Osteocyte (in vitro differentiated cells): Measurements from ENCODE around the gene SDK2. TPM values are rescaled to one million over a fixed set of nuclear protein-coding genes. Genes with fewer than 3 reads are reported as not detected.
A peak's percentile ranks its signal among the peaks of the same experiment; 100 is the strongest.

Experiments
- DNase-seq: peaks from one replicate; pipeline ENCODE4 v3.0.0; 2021; ENCODE audit warnings: mixed read lengths; ENCODE audit not compliant: unreplicated experiment; ENCODE audit errors: extremely low spot score
- H3K27ac Mint-ChIP-seq: one replicate; pipeline ENCODE4 v1.8.0; 2021; ENCODE audit warnings: mild to moderate bottlenecking, mixed read lengths; ENCODE audit not compliant: unreplicated experiment
- H3K27me3 Mint-ChIP-seq: one replicate; pipeline ENCODE4 v1.8.0; 2021; ENCODE audit warnings: mixed read lengths; ENCODE audit not compliant: unreplicated experiment
- H3K36me3 Mint-ChIP-seq: one replicate; pipeline ENCODE4 v1.8.0; 2021; ENCODE audit warnings: mixed read lengths; ENCODE audit not compliant: unreplicated experiment
- H3K4me1 Mint-ChIP-seq: one replicate; pipeline ENCODE4 v1.8.0; 2021; ENCODE audit warnings: mixed read lengths; ENCODE audit not compliant: unreplicated experiment
- H3K4me3 Mint-ChIP-seq: one replicate; pipeline ENCODE4 v1.8.0; 2021; ENCODE audit warnings: mild to moderate bottlenecking, moderate library complexity, mixed read lengths; ENCODE audit not compliant: unreplicated experiment
- H3K9me3 Mint-ChIP-seq: one replicate; pipeline ENCODE4 v1.8.0; 2021; ENCODE audit warnings: mixed read lengths; ENCODE audit not compliant: unreplicated experiment
- CTCF ChIP-seq: fragments of 200-600 bp; sonication (generic); IDR thresholded peaks from 2 replicates; pipeline ENCODE4 v1.5.0; 2021; ENCODE audit warnings: antibody characterized with exemption, mild to moderate bottlenecking, moderate library complexity
- total RNA-seq: library from RNA; stranded (reverse); gene quantifications from 2 replicates; pipeline ENCODE4 v1.2.1, GENCODE V29; 2021

SDK2 gene
- total RNA-seq, 1 donor from 2014 or later: 16.5 TPM

GRCh38 chr17:73609060-73609459 is 35.2 kb downstream of the SDK2 start:
- H3K4me3 Mint-ChIP-seq: no peak overlapping the region

DNA sequence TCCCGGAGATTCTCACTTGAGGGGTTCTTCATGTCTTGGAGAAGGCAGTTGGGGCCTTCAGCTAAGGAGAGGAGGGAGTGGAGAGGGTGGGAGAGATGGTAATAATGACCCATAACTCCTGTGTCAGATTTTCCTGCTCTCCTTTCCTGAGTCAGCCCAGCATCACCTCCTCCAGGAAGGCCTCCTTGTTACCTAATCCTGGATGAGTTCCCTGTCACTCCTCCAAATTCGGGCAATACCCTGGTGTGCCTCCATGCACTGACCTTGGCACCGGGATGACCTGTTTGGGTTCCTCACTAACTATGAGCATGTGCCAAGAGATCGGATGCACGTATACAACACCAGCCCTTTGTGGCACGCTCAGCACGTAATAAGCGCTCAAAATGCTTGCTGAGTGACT is 38.8 kb downstream of the SDK2 start:
- Mint-ChIP-seq H3K27me3 (peaks cover 4% of the 10 kb centered on the region), H3K4me3 (no peak overlapping the region), H3K36me3 (peaks cover 4% of the 10 kb centered on the region), H3K27ac (no peak overlapping the region), H3K9me3 (no peaks in the 10 kb centered on the region), H3K4me1 (peaks cover 5% of the 10 kb centered on the region)
- TF ChIP-seq CTCF: no peak
- no peak for DNase-seq

More at GRCh38 chr17:73609060-73609459, 35.2 kb downstream of the SDK2 start:
- peaks cover 4% of the 10 kb centered on the region for H3K36me3 Mint-ChIP-seq
- peaks cover 4% of the 10 kb centered on the region for H3K27me3 Mint-ChIP-seq
- peaks cover 4% of the 10 kb centered on the region for H3K4me1 Mint-ChIP-seq
- TF ChIP-seq CTCF: no peak
- H3K27ac Mint-ChIP-seq: no peak overlapping the region
- DNase-seq: no peak
- H3K9me3 Mint-ChIP-seq: no peaks in the 10 kb centered on the region

DNA sequence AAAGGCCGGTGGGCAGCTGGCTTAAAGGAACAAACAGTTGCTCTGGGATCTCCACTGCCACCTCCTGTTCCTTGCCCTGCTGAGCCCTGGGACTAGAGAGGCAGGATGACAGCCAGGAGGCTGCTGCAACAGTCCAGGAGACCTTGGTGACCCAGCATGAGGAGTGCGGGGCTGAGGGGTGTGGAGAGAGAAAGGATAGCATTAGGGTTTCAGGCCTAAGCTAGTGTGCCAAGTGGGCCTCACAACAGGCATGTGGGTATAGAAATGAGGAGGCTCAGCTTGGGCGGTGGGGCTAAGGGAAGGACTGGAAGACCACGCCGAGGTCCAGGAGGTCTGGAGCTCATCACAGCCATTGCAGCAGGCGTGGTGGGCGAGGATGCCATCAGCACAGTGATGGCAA is 39.8 kb downstream of the SDK2 start:
- H3K4me3 Mint-ChIP-seq: no peak overlapping the region
- H3K4me1 Mint-ChIP-seq: peaks cover 14% of the 10 kb centered on the region
- no peak overlapping the region for H3K27ac Mint-ChIP-seq
- TF ChIP-seq CTCF: no peak
- peaks cover 4% of the 10 kb centered on the region for H3K27me3 Mint-ChIP-seq
- no peak for DNase-seq
- peaks cover 4% of the 10 kb centered on the region for H3K36me3 Mint-ChIP-seq
- H3K9me3 Mint-ChIP-seq: no peaks in the 10 kb centered on the region

DNA sequence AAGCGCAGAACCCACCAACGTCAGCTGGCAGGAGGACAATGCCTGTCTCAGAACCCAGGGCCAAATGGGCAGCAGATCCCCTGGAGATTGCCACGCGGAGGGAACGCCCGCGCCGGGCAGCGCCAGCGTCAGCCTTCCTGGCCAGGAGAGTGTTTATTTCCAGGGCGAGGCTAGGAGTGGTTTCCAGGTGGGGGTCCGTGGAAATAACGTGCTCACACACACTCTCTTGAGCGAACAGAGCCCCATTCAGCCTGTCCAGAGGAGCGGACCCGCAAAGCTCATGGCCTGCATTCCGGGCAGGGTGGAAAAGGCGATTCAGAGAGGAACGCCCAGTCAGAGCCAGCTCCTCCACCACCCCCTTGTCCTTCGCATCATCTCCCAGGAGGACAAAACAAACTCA is 40.3 kb downstream of the SDK2 start:
- Mint-ChIP-seq H3K4me1 (peaks cover 15% of the 10 kb centered on the region), H3K27me3 (peaks cover 2% of the 10 kb centered on the region), H3K36me3 (peaks cover 4% of the 10 kb centered on the region), H3K27ac (no peak overlapping the region), H3K9me3 (no peaks in the 10 kb centered on the region), H3K4me3 (no peak overlapping the region)
- no peak for DNase-seq
- TF ChIP-seq CTCF: no peak

DNA sequence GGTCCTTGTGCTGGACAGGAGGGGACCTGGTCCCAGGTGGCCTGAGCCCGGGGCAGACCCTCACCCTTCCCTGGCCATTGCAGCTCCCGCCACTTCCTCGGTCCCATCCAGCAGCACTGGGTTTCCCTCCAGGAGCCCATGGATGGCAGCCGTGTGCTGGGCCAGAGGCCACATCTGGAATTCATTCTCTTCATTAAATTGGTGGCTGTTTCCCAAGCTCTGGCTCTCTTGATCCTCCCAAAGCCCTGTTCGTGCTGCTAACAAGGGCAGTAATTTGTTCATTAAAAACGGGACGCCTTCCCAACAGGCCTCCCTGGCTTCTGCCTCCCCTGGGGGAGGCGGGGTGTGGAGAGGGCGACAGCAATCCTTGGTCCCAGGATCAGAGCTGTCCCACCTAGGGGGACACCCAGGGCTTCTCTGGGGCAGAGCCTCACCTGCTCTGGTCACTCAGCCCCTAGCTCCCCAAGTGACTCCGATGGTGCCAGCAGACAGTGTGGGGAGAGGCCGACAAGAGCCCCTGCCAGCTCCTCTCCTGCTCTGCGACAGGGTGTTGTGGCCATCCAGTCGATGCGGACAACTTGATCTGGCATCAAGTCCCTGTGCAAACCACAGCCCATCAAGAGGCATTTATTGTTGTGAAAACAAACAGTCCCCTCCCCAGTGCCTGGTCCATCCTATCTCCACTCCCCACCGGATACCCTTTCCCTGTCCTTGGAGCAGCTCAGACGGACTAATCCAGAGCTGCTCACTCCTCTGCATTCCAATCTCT is 44.0 kb downstream of the SDK2 start:
- TF ChIP-seq CTCF: peak; percentile 23
- Mint-ChIP-seq H3K27me3 (no peaks in the 10 kb centered on the region), H3K4me3 (no peak overlapping the region), H3K9me3 (no peaks in the 10 kb centered on the region), H3K4me1 (peaks cover 18% of the 10 kb centered on the region), H3K36me3 (peaks cover 4% of the 10 kb centered on the region), H3K27ac (peak overlapping the region; percentile 52)
- no peak for DNase-seq
